Measurements from ENCODE around the gene ZSWIM4.
"Not testable (repeated sequence)": the region's sequence is repeated elsewhere in the genome, so short reads cannot be mapped to it uniquely, and the experiment has no call there.

Gene ZSWIM4

GRCh38 chr19:13852171-13852707 is 57.0 kb downstream of the ZSWIM4 start:
- not testable (repeated sequence) for H3K9me3 ChIP-seq (ENCODE audit: control insufficient read depth, insufficient read depth, low read length); H3K9ac ChIP-seq (ENCODE audit: low read depth, low read length); H3K36me3 ChIP-seq (ENCODE audit: insufficient read depth, low read length)
- H3K4me1 ChIP-seq (ENCODE audit: insufficient read depth, low read length): peaks cover 12% of the 10 kb centered on the region

- Histone ChIP-seq H3K9ac (ENCODE audit: low read depth, low read length) (no peak overlapping the region), H3K4me1 (ENCODE audit: insufficient read depth, low read length) (peaks cover 7% of the 10 kb centered on the region; the same call in 1 of the 2 replicates), H3K36me3 (ENCODE audit: insufficient read depth, low read length) (no peaks in the 10 kb centered on the region), H3K9me3 (ENCODE audit: control insufficient read depth, insufficient read depth, low read length) (no peaks in the 10 kb centered on the region)
These were observed 61.3 kb downstream of the ZSWIM4 start for GRCh38 chr19:13856497-13856896.

- no peak overlapping the region for H3K9ac ChIP-seq (ENCODE audit: low read depth, low read length)
- H3K36me3 ChIP-seq (ENCODE audit: insufficient read depth, low read length): no peaks in the 10 kb centered on the region
- no peaks in the 10 kb centered on the region for H3K9me3 ChIP-seq (ENCODE audit: control insufficient read depth, insufficient read depth, low read length)
- H3K4me1 ChIP-seq (ENCODE audit: insufficient read depth, low read length): peaks cover 14% of the 10 kb centered on the region; the same call in 1 of the 2 replicates
These were observed 64.2 kb downstream of the ZSWIM4 start for GRCh38 chr19:13859361-13859880.

- Histone ChIP-seq H3K36me3 (ENCODE audit: insufficient read depth, low read length) (no peaks in the 10 kb centered on the region), H3K9me3 (ENCODE audit: control insufficient read depth, insufficient read depth, low read length) (no peaks in the 10 kb centered on the region), H3K4me1 (ENCODE audit: insufficient read depth, low read length) (peaks cover 14% of the 10 kb centered on the region; the same call in 1 of the 2 replicates), H3K9ac (ENCODE audit: low read depth, low read length) (no peak overlapping the region)
These were observed 65.6 kb downstream of the ZSWIM4 start for GRCh38 chr19:13860679-13861391.

GRCh38 chr19:13861392-13861713 is 66.1 kb downstream of the ZSWIM4 start:
- H3K9ac ChIP-seq (ENCODE audit: low read depth, low read length): peak overlapping the region; percentile 75; the same call in 1 of the 2 replicates
- H3K4me1 ChIP-seq (ENCODE audit: insufficient read depth, low read length): peaks cover 14% of the 10 kb centered on the region; the same call in 1 of the 2 replicates
- H3K9me3 ChIP-seq (ENCODE audit: control insufficient read depth, insufficient read depth, low read length): no peaks in the 10 kb centered on the region; the same call in 1 of the 2 replicates

GRCh38 chr19:13861714-13862531 is 66.7 kb downstream of the ZSWIM4 start:
- peaks cover 14% of the 10 kb centered on the region; the same call in 1 of the 2 replicates for H3K4me1 ChIP-seq (ENCODE audit: insufficient read depth, low read length)
- peak overlapping the region; percentile 75 for H3K9ac ChIP-seq (ENCODE audit: low read depth, low read length)
- no peaks in the 10 kb centered on the region for H3K36me3 ChIP-seq (ENCODE audit: insufficient read depth, low read length)
- no peaks in the 10 kb centered on the region; the same call in 1 of the 2 replicates for H3K9me3 ChIP-seq (ENCODE audit: control insufficient read depth, insufficient read depth, low read length)

More at GRCh38 chr19:13861392-13861713, 66.1 kb downstream of the ZSWIM4 start:
- H3K36me3 ChIP-seq (ENCODE audit: insufficient read depth, low read length): no peaks in the 10 kb centered on the region

GRCh38 chr19:13864046-13864666 is 68.9 kb downstream of the ZSWIM4 start:
- no peaks in the 10 kb centered on the region for H3K36me3 ChIP-seq (ENCODE audit: insufficient read depth, low read length)
- no peak overlapping the region for H3K9ac ChIP-seq (ENCODE audit: low read depth, low read length)
- H3K9me3 ChIP-seq (ENCODE audit: control insufficient read depth, insufficient read depth, low read length): no peaks in the 10 kb centered on the region; the same call in 1 of the 2 replicates
- H3K4me1 ChIP-seq (ENCODE audit: insufficient read depth, low read length): peaks cover 14% of the 10 kb centered on the region; the same call in 1 of the 2 replicates

- Histone ChIP-seq H3K4me1 (ENCODE audit: insufficient read depth, low read length) (peaks cover 14% of the 10 kb centered on the region; the same call in 1 of the 2 replicates), H3K9ac (ENCODE audit: low read depth, low read length) (peak overlapping the region; percentile 42; the same call in 1 of the 2 replicates), H3K9me3 (ENCODE audit: control insufficient read depth, insufficient read depth, low read length) (no peaks in the 10 kb centered on the region; the same call in 1 of the 2 replicates), H3K36me3 (ENCODE audit: insufficient read depth, low read length) (no peaks in the 10 kb centered on the region)
These were observed 69.7 kb downstream of the ZSWIM4 start for GRCh38 chr19:13864667-13865570.

GRCh38 chr19:13865571-13866462 is 70.6 kb downstream of the ZSWIM4 start:
- Histone ChIP-seq H3K9ac (ENCODE audit: low read depth, low read length) (peak overlapping the region; percentile 42; the same call in 1 of the 2 replicates), H3K9me3 (ENCODE audit: control insufficient read depth, insufficient read depth, low read length) (no peaks in the 10 kb centered on the region; the same call in 1 of the 2 replicates), H3K36me3 (ENCODE audit: insufficient read depth, low read length) (no peaks in the 10 kb centered on the region), H3K4me1 (ENCODE audit: insufficient read depth, low read length) (peaks cover 14% of the 10 kb centered on the region; the same call in 1 of the 2 replicates)

GRCh38 chr19:13866463-13867046 is 71.3 kb downstream of the ZSWIM4 start:
- Histone ChIP-seq H3K9ac (ENCODE audit: low read depth, low read length) (peak overlapping the region; percentile 42; the same call in 1 of the 2 replicates), H3K9me3 (ENCODE audit: control insufficient read depth, insufficient read depth, low read length) (no peaks in the 10 kb centered on the region; the same call in 1 of the 2 replicates), H3K36me3 (ENCODE audit: insufficient read depth, low read length) (no peaks in the 10 kb centered on the region), H3K4me1 (ENCODE audit: insufficient read depth, low read length) (peaks cover 9% of the 10 kb centered on the region; the same call in 1 of the 2 replicates)

GRCh38 chr19:13868663-13869062 is 73.4 kb downstream of the ZSWIM4 start:
- no peak overlapping the region for H3K9ac ChIP-seq (ENCODE audit: low read depth, low read length)
- H3K4me1 ChIP-seq (ENCODE audit: insufficient read depth, low read length): peaks cover 5% of the 10 kb centered on the region; the same call in 1 of the 2 replicates
- no peaks in the 10 kb centered on the region for H3K36me3 ChIP-seq (ENCODE audit: insufficient read depth, low read length)
- no peaks in the 10 kb centered on the region; the same call in 1 of the 2 replicates for H3K9me3 ChIP-seq (ENCODE audit: control insufficient read depth, insufficient read depth, low read length)

GRCh38 chr19:13869281-13869680 is 74.0 kb downstream of the ZSWIM4 start:
- no peaks in the 10 kb centered on the region; the same call in 1 of the 2 replicates for H3K9me3 ChIP-seq (ENCODE audit: control insufficient read depth, insufficient read depth, low read length)
- H3K9ac ChIP-seq (ENCODE audit: low read depth, low read length): no peak overlapping the region

More at GRCh38 chr19:13869281-13869680, 74.0 kb downstream of the ZSWIM4 start:
- peaks cover 2% of the 10 kb centered on the region; the same call in 1 of the 2 replicates for H3K4me1 ChIP-seq (ENCODE audit: insufficient read depth, low read length)
- H3K36me3 ChIP-seq (ENCODE audit: insufficient read depth, low read length): no peaks in the 10 kb centered on the region
